SK-N-SH (cell line): ENCODE data around the gene BMP7.

ENCODE experiments used
- CHD2 ChIP-seq: fragments of 150-350 bp; IDR thresholded peaks from 2 replicates; pipeline ENCODE4 v1.6.1; 2018; ENCODE audit warnings: low read length; ENCODE audit not compliant: partially characterized antibody
- GATA2 ChIP-seq: sonication (generic); formaldehyde crosslinking; IDR thresholded peaks from 2 replicates; pipeline ENCODE4 v1.5.0; 2020; ENCODE audit warnings: mild to moderate bottlenecking, missing genetic modification reagents
- MXI1 ChIP-seq: IDR thresholded peaks from 2 replicates; pipeline ENCODE4 v1.6.1; 2012; ENCODE audit warnings: mild to moderate bottlenecking, low read depth, low read length, improper control_type of control experiment
- POLR2AphosphoS5 ChIP-seq: IDR thresholded peaks from 2 replicates; pipeline ENCODE4 v1.6.1; 2012; ENCODE audit warnings: low read depth, low read length
- RAD21 ChIP-seq: IDR thresholded peaks from 2 replicates; pipeline ENCODE4 v1.6.1; 2012; ENCODE audit warnings: mild to moderate bottlenecking, low read length
- SMC3 ChIP-seq: IDR thresholded peaks from 2 replicates; pipeline ENCODE4 v1.6.1; 2012; ENCODE audit warnings: low read depth, low read length, improper control_type of control experiment
- TCF12 ChIP-seq: IDR thresholded peaks from 2 replicates; pipeline ENCODE4 v1.4.0; 2012
- TEAD4 ChIP-seq: IDR thresholded peaks from 2 replicates; pipeline ENCODE4 v1.4.0; 2012; ENCODE audit warnings: mild to moderate bottlenecking, borderline replicate concordance; ENCODE audit not compliant: insufficient read depth
- TF ChIP-seq, protein P1 (sequence below): fragments of 200-600 bp; sonication (generic); IDR thresholded peaks from 2 replicates; pipeline ENCODE4 v1.6.1; 2017; ENCODE audit warnings: antibody characterized with exemption, mild to moderate bottlenecking, moderate library complexity
- TF ChIP-seq, protein P2 (sequence below): IDR thresholded peaks from 2 replicates; pipeline ENCODE4 v1.4.0; 2012; ENCODE audit warnings: low read depth
- TF ChIP-seq, protein P3 (sequence below): IDR thresholded peaks from 2 replicates; pipeline ENCODE4 v1.6.1; 2012; ENCODE audit warnings: mild to moderate bottlenecking, low read depth, low read length, moderate library complexity

DNA sequence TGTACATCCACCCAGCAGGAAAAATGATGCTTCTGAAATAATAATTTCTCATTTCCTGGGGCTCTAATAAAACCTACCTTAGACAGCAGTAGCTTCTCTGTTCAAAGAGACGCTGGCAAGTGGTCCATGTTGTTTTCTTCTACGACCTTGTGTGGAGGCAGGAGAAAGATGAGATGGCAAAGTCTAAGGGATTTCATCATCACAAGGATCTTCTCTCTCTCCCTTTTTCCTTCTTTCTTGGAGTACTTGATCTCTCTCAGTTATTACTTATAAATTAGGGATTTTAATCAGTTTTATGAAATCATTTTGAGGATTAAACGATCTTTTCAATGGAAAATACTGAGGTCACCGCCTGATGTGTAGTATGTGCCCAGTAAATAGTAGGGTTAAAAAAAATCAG, 147.5 kb downstream of the BMP7 start:
- TF ChIP-seq POLR2AphosphoS5 = no peak
- TF ChIP-seq, protein P1, sequence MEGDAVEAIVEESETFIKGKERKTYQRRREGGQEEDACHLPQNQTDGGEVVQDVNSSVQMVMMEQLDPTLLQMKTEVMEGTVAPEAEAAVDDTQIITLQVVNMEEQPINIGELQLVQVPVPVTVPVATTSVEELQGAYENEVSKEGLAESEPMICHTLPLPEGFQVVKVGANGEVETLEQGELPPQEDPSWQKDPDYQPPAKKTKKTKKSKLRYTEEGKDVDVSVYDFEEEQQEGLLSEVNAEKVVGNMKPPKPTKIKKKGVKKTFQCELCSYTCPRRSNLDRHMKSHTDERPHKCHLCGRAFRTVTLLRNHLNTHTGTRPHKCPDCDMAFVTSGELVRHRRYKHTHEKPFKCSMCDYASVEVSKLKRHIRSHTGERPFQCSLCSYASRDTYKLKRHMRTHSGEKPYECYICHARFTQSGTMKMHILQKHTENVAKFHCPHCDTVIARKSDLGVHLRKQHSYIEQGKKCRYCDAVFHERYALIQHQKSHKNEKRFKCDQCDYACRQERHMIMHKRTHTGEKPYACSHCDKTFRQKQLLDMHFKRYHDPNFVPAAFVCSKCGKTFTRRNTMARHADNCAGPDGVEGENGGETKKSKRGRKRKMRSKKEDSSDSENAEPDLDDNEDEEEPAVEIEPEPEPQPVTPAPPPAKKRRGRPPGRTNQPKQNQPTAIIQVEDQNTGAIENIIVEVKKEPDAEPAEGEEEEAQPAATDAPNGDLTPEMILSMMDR = no peak
- TF ChIP-seq SMC3 = no peak
- no peak for TF ChIP-seq TEAD4
- no peak for TF ChIP-seq MXI1
- TF ChIP-seq, protein P2, sequence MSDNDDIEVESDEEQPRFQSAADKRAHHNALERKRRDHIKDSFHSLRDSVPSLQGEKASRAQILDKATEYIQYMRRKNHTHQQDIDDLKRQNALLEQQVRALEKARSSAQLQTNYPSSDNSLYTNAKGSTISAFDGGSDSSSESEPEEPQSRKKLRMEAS = no peak
- no peak for TF ChIP-seq GATA2 (CRISPR knock-in tag)
- TF ChIP-seq RAD21 = no peak
- TF ChIP-seq, protein P3, sequence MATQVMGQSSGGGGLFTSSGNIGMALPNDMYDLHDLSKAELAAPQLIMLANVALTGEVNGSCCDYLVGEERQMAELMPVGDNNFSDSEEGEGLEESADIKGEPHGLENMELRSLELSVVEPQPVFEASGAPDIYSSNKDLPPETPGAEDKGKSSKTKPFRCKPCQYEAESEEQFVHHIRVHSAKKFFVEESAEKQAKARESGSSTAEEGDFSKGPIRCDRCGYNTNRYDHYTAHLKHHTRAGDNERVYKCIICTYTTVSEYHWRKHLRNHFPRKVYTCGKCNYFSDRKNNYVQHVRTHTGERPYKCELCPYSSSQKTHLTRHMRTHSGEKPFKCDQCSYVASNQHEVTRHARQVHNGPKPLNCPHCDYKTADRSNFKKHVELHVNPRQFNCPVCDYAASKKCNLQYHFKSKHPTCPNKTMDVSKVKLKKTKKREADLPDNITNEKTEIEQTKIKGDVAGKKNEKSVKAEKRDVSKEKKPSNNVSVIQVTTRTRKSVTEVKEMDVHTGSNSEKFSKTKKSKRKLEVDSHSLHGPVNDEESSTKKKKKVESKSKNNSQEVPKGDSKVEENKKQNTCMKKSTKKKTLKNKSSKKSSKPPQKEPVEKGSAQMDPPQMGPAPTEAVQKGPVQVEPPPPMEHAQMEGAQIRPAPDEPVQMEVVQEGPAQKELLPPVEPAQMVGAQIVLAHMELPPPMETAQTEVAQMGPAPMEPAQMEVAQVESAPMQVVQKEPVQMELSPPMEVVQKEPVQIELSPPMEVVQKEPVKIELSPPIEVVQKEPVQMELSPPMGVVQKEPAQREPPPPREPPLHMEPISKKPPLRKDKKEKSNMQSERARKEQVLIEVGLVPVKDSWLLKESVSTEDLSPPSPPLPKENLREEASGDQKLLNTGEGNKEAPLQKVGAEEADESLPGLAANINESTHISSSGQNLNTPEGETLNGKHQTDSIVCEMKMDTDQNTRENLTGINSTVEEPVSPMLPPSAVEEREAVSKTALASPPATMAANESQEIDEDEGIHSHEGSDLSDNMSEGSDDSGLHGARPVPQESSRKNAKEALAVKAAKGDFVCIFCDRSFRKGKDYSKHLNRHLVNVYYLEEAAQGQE = no peak
- no peak for TF ChIP-seq CHD2
- no peak for TF ChIP-seq TCF12
